SK-N-MC (cell line): ENCODE data around the gene TERT.
"Not testable (repeated sequence)": the region's sequence is repeated elsewhere in the genome, so short reads cannot be mapped to it uniquely, and the experiment has no call there.

ENCODE experiments used
- DNase-seq: peaks from one replicate; pipeline ENCODE4 v3.0.0-alpha.2; 2011; ENCODE audit warnings: low read depth, low spot score
- H3K27ac ChIP-seq: fragments of 200-600 bp; sonication (generic); 2 replicates; pipeline ENCODE4 v1.5.1; 2016; ENCODE audit warnings: mixed run types
- H3K36me3 ChIP-seq: fragments of 200-600 bp; sonication (generic); 2 replicates; pipeline ENCODE4 v1.6.1; 2017; ENCODE audit warnings: antibody characterized with exemption, low read length, mixed read lengths; ENCODE audit not compliant: insufficient read depth
- H3K4me3 ChIP-seq: fragments of 200-600 bp; sonication (generic); 2 replicates; pipeline ENCODE4 v1.5.1; 2016
- H3K9ac ChIP-seq: fragments of 200-600 bp; sonication (generic); 2 replicates; pipeline ENCODE4 v1.8.0; 2017; ENCODE audit warnings: mixed run types, mixed read lengths; ENCODE audit not compliant: insufficient read length
- H3K9me3 ChIP-seq: fragments of 200-600 bp; sonication (generic); 2 replicates; pipeline ENCODE4 v1.6.1; 2017; ENCODE audit warnings: low read depth, mild to moderate bottlenecking, antibody characterized with exemption, low read length, moderate library complexity, mixed read lengths
- EZH2 ChIP-seq: fragments of 200-600 bp; sonication (generic); IDR thresholded peaks from one replicate; pipeline ENCODE4 v1.6.1; 2017; ENCODE audit warnings: antibody characterized with exemption
- FOXP2 ChIP-seq: optimal IDR thresholded peaks from 2 replicates; pipeline ENCODE3; 2011; ENCODE audit warnings: mild to moderate bottlenecking, moderate library complexity; ENCODE audit not compliant: insufficient read depth; ENCODE audit errors: extremely low read length, control extremely low read depth
- POLR2AphosphoS5 ChIP-seq: IDR thresholded peaks from 2 replicates; pipeline ENCODE4 v1.6.1; 2012; ENCODE audit warnings: mild to moderate bottlenecking, low read depth, low read length, borderline replicate concordance

The TERT gene

GRCh38 chr5:1268666-1269065 lies 26.2 kb downstream of the TERT start:
- no peak overlapping the region for H3K27ac ChIP-seq
- no peaks in the 10 kb centered on the region for H3K9me3 ChIP-seq
- no peak overlapping the region for H3K9ac ChIP-seq
- TF ChIP-seq POLR2AphosphoS5 (no peak), FOXP2 (no peak), EZH2 (no peak)
- no peak for DNase-seq
- H3K36me3 ChIP-seq = no peaks in the 10 kb centered on the region
- H3K4me3 ChIP-seq = no peak overlapping the region

- TF ChIP-seq POLR2AphosphoS5 (no peak), EZH2 (no peak)
- DNase-seq = no peak
- Histone ChIP-seq H3K9me3 (no peaks in the 10 kb centered on the region), H3K36me3 (no peaks in the 10 kb centered on the region), H3K9ac (no peak overlapping the region), H3K27ac (no peak overlapping the region), H3K4me3 (no peak overlapping the region)
Measured at GRCh38 chr5:1268056-1268455, 26.8 kb downstream of the TERT start.

GRCh38 chr5:1267464-1267863 lies 27.4 kb downstream of the TERT start:
- not testable (repeated sequence) for H3K9me3 ChIP-seq, H3K4me3 ChIP-seq, H3K36me3 ChIP-seq, H3K9ac ChIP-seq, DNase-seq, H3K27ac ChIP-seq

GRCh38 chr5:1266791-1267190 lies 28.1 kb downstream of the TERT start:
- H3K4me3 ChIP-seq = no peak overlapping the region
- TF ChIP-seq EZH2 (no peak), FOXP2 (no peak), POLR2AphosphoS5 (no peak)
- H3K27ac ChIP-seq = no peak overlapping the region
- no peaks in the 10 kb centered on the region for H3K36me3 ChIP-seq
- DNase-seq = no peak
- H3K9ac ChIP-seq = no peak overlapping the region
- H3K9me3 ChIP-seq = no peaks in the 10 kb centered on the region

- TF ChIP-seq EZH2 (no peak), FOXP2 (no peak), POLR2AphosphoS5 (no peak)
- Histone ChIP-seq H3K36me3 (no peaks in the 10 kb centered on the region), H3K27ac (no peak overlapping the region), H3K4me3 (no peak overlapping the region), H3K9ac (no peak overlapping the region), H3K9me3 (no peaks in the 10 kb centered on the region)
- DNase-seq = no peak
Measured at GRCh38 chr5:1265461-1266455, 29.1 kb downstream of the TERT start.

- no peaks in the 10 kb centered on the region for H3K9me3 ChIP-seq
- no peak overlapping the region for H3K9ac ChIP-seq
- no peak overlapping the region for H3K4me3 ChIP-seq
- no peak for TF ChIP-seq EZH2
- no peak for TF ChIP-seq POLR2AphosphoS5
- no peak for TF ChIP-seq FOXP2
- no peak for DNase-seq
- no peak overlapping the region for H3K27ac ChIP-seq
- H3K36me3 ChIP-seq = no peaks in the 10 kb centered on the region
Measured at GRCh38 chr5:1265026-1265425, 29.8 kb downstream of the TERT start.

- Histone ChIP-seq H3K4me3 (no peak overlapping the region), H3K27ac (no peak overlapping the region), H3K36me3 (no peaks in the 10 kb centered on the region), H3K9ac (no peak overlapping the region), H3K9me3 (no peaks in the 10 kb centered on the region)
- DNase-seq = no peak
- no peak for TF ChIP-seq EZH2
- no peak for TF ChIP-seq FOXP2
- no peak for TF ChIP-seq POLR2AphosphoS5
Measured at GRCh38 chr5:1264211-1264610, 30.7 kb downstream of the TERT start.

GRCh38 chr5:1262381-1262780 lies 32.5 kb downstream of the TERT start:
- Histone ChIP-seq H3K9me3 (no peaks in the 10 kb centered on the region), H3K27ac (no peak overlapping the region), H3K4me3 (no peak overlapping the region), H3K36me3 (no peaks in the 10 kb centered on the region), H3K9ac (no peak overlapping the region)
- TF ChIP-seq POLR2AphosphoS5 (no peak), FOXP2 (no peak), EZH2 (no peak)
- no peak for DNase-seq

- Histone ChIP-seq H3K9ac (no peak overlapping the region), H3K27ac (no peak overlapping the region), H3K36me3 (no peaks in the 10 kb centered on the region), H3K9me3 (no peaks in the 10 kb centered on the region), H3K4me3 (no peak overlapping the region)
- no peak for TF ChIP-seq EZH2
- no peak for TF ChIP-seq POLR2AphosphoS5
- no peak for TF ChIP-seq FOXP2
- DNase-seq = no peak
Measured at GRCh38 chr5:1261643-1262042, 33.2 kb downstream of the TERT start.
